GM18867 (cell line): ENCODE measurements around the gene FAH.

Experiments used
- ATAC-seq: cut with Tn5 transposase; IDR thresholded peaks from one replicate; pipeline ENCODE4 v1.9.1; 2021; ENCODE audit warnings: mild to moderate bottlenecking, moderate library complexity; ENCODE audit not compliant: unreplicated experiment

FAH gene

GRCh38 chr15:80231371-80231770, 78.6 kb downstream of the FAH start:
- no peak for ATAC-seq

DNA sequence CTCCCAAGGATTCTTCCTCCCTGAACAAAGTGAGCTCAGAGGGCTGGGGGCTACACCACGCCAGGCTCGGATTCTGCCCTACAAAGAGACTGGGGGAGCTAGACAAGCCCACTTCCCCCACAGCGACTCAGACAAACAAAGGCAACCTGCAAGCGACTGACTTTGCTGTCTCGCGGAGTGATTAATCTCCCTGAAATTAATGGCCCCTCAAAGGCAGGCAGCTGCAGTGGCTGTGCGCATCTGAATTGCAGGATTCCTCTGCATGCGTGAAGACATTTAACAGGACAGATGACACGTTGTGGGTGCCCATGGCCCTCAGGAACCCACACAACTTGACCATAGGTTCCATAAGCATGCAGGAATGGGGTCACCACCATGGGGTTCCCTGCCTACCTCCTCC, 80.8 kb downstream of the FAH start:
- ATAC-seq, result no peak

DNA sequence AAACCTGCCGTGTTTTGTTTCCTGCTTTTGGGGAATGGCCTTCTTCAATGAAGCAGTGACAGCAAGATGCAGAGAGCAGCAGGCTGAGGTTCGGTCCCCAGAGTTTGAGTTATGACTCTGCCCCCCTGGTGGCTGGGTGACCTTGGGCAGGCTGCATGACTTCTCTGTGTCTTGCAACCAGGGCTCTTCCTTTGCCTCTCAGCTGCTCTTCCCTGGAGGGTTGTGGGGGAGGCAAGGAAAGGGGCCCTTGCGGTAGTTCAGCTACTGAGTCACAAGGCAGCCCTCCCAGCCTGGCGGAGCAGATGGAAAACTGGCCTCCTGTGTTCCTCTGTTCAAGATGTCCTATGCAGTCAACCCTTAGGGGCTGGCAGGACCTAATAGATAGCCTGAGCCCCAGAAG, 82.1 kb downstream of the FAH start:
- peak; percentile 51 for ATAC-seq
